GM12878 (cell line): Measurements from ENCODE around the gene MEAK7.

Experiments
- CHD1 ChIP-seq: IDR thresholded peaks from 2 replicates; pipeline ENCODE4 v1.6.1; 2012; ENCODE audit warnings: low read depth, low read length, improper control_type of control experiment
- FOXK2 ChIP-seq: fragments of 450-650 bp; IDR thresholded peaks from 2 replicates; pipeline ENCODE4 v1.6.1; 2017; ENCODE audit warnings: mild to moderate bottlenecking, moderate library complexity
- KAT2A ChIP-seq: conservative IDR thresholded peaks from 2 replicates; pipeline ENCODE4 v1.6.1; 2011; ENCODE audit warnings: low read depth, low read length; ENCODE audit not compliant: control insufficient read depth
- MEF2A ChIP-seq: IDR thresholded peaks from 2 replicates; pipeline ENCODE4 v1.6.1; 2011; ENCODE audit warnings: low read depth, mild to moderate bottlenecking, low read length, moderate library complexity; ENCODE audit not compliant: insufficient read depth
- RFX5 ChIP-seq: IDR thresholded peaks from 2 replicates; pipeline ENCODE4 v1.6.1; 2011; ENCODE audit warnings: low read depth, low read length, improper control_type of control experiment
- TAF1 ChIP-seq: IDR thresholded peaks from 2 replicates; pipeline ENCODE4 v1.6.1; 2011; ENCODE audit warnings: mild to moderate bottlenecking, low read depth, low read length, borderline replicate concordance
- ZNF384 ChIP-seq: IDR thresholded peaks from 2 replicates; pipeline ENCODE4 v1.6.1; 2012; ENCODE audit warnings: low read depth, mild to moderate bottlenecking, low read length, improper control_type of control experiment, borderline replicate concordance
- ZSCAN29 ChIP-seq: fragments of 450-650 bp; IDR thresholded peaks from 2 replicates; pipeline ENCODE4 v1.6.1; 2017; ENCODE audit warnings: mild to moderate bottlenecking, moderate library complexity
- TF ChIP-seq, protein P1 (sequence below), 3 experiments: IDR thresholded peaks in 2 of 3; conservative IDR thresholded peaks in 1 of 3; 2 replicates each; pipeline ENCODE4 v1.5.1; 2011; ENCODE audit warnings: low read depth in 3 of 3, low read length in 3 of 3, mild to moderate bottlenecking in 3 of 3, control low read depth in 2 of 3, moderate library complexity in 2 of 3, inconsistent platforms in 1 of 3, mixed read lengths in 1 of 3; ENCODE audit not compliant: control insufficient read depth in 2 of 3, insufficient read depth in 1 of 3; ENCODE audit errors: extremely low read depth in 1 of 3
- TF ChIP-seq, protein P2 (sequence below): fragments of 450-650 bp; IDR thresholded peaks from 2 replicates; pipeline ENCODE4 v1.6.1; 2016; ENCODE audit warnings: mild to moderate bottlenecking
- TF ChIP-seq, protein P3 (sequence below): fragments of 450-650 bp; IDR thresholded peaks from 2 replicates; pipeline ENCODE4 v1.6.1; 2016; ENCODE audit warnings: mild to moderate bottlenecking
- TF ChIP-seq, protein P4 (sequence below): IDR thresholded peaks from 2 replicates; pipeline ENCODE4 v1.6.1; 2012; ENCODE audit warnings: mild to moderate bottlenecking, low read depth, low read length

DNA sequence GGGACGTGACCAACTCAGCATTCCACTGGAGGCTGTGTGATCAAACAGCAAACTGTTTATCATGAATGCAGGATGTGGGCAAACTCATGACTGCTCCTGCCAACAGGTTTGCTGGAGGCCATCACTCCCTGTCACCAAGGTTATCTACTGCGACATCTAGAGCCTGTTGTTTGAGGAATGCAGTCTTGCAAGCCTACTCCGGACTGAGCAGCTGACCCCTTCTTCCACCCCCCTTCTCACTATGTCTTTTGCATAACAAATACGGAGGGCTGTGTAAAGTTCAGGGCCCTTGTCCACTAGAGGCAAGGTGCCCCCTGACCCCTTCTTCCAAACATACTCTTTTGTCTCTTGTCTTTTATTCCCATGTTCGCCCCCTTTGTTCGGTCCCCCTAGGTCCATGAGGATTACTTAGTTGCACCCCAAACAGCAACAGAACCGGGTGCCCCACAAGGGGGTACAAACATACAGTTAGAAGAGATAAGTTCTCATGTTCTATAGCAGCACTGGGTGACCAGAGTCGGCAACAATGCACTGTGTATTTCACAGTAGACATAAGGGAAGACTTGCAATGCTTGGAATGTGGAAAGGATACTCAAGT, 28.7 kb downstream of the MEAK7 start:
- TF ChIP-seq ZSCAN29 (no peak), FOXK2 (no peak), TAF1 (no peak), ZNF384 (no peak), KAT2A (no peak), CHD1 (no peak), RFX5 (no peak), MEF2A (no peak)
- TF ChIP-seq, protein P1, sequence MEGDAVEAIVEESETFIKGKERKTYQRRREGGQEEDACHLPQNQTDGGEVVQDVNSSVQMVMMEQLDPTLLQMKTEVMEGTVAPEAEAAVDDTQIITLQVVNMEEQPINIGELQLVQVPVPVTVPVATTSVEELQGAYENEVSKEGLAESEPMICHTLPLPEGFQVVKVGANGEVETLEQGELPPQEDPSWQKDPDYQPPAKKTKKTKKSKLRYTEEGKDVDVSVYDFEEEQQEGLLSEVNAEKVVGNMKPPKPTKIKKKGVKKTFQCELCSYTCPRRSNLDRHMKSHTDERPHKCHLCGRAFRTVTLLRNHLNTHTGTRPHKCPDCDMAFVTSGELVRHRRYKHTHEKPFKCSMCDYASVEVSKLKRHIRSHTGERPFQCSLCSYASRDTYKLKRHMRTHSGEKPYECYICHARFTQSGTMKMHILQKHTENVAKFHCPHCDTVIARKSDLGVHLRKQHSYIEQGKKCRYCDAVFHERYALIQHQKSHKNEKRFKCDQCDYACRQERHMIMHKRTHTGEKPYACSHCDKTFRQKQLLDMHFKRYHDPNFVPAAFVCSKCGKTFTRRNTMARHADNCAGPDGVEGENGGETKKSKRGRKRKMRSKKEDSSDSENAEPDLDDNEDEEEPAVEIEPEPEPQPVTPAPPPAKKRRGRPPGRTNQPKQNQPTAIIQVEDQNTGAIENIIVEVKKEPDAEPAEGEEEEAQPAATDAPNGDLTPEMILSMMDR (IDR thresholded peaks at IDR 0.05 in 2 of 3, conservative IDR thresholded peaks at IDR 0.05 in 1 of 3; ENCODE audit: control insufficient read depth in 2 of 3, extremely low read depth in 1 of 3, insufficient read depth in 1 of 3, low read depth in 3 of 3, low read length in 3 of 3), result no peak
- TF ChIP-seq, protein P2, sequence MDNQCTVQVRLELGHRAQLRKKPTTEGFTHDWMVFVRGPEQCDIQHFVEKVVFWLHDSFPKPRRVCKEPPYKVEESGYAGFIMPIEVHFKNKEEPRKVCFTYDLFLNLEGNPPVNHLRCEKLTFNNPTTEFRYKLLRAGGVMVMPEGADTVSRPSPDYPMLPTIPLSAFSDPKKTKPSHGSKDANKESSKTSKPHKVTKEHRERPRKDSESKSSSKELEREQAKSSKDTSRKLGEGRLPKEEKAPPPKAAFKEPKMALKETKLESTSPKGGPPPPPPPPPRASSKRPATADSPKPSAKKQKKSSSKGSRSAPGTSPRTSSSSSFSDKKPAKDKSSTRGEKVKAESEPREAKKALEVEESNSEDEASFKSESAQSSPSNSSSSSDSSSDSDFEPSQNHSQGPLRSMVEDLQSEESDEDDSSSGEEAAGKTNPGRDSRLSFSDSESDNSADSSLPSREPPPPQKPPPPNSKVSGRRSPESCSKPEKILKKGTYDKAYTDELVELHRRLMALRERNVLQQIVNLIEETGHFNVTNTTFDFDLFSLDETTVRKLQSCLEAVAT, result no peak
- TF ChIP-seq, protein P3, sequence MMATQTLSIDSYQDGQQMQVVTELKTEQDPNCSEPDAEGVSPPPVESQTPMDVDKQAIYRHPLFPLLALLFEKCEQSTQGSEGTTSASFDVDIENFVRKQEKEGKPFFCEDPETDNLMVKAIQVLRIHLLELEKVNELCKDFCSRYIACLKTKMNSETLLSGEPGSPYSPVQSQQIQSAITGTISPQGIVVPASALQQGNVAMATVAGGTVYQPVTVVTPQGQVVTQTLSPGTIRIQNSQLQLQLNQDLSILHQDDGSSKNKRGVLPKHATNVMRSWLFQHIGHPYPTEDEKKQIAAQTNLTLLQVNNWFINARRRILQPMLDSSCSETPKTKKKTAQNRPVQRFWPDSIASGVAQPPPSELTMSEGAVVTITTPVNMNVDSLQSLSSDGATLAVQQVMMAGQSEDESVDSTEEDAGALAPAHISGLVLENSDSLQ, result no peak
- TF ChIP-seq, protein P4, sequence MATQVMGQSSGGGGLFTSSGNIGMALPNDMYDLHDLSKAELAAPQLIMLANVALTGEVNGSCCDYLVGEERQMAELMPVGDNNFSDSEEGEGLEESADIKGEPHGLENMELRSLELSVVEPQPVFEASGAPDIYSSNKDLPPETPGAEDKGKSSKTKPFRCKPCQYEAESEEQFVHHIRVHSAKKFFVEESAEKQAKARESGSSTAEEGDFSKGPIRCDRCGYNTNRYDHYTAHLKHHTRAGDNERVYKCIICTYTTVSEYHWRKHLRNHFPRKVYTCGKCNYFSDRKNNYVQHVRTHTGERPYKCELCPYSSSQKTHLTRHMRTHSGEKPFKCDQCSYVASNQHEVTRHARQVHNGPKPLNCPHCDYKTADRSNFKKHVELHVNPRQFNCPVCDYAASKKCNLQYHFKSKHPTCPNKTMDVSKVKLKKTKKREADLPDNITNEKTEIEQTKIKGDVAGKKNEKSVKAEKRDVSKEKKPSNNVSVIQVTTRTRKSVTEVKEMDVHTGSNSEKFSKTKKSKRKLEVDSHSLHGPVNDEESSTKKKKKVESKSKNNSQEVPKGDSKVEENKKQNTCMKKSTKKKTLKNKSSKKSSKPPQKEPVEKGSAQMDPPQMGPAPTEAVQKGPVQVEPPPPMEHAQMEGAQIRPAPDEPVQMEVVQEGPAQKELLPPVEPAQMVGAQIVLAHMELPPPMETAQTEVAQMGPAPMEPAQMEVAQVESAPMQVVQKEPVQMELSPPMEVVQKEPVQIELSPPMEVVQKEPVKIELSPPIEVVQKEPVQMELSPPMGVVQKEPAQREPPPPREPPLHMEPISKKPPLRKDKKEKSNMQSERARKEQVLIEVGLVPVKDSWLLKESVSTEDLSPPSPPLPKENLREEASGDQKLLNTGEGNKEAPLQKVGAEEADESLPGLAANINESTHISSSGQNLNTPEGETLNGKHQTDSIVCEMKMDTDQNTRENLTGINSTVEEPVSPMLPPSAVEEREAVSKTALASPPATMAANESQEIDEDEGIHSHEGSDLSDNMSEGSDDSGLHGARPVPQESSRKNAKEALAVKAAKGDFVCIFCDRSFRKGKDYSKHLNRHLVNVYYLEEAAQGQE, result no peak
